HEK293 (cell line): ENCODE measurements around the gene FLNA.

Experiments
- CTCF ChIA-PET: fragments of 350-600 bp; formaldehyde crosslinking; extraction: SDS; loops from one replicate; lab custom pipeline; 2021; ENCODE audit warnings: antibody characterized with exemption; lab: Yijun Ruan, JAX
- POLR2A ChIA-PET: fragments of 300-600 bp; formaldehyde crosslinking; extraction: SDS; loops from one replicate; lab custom pipeline; 2020; ENCODE audit warnings: antibody characterized with exemption, inconsistent platforms; lab: Yijun Ruan, JAX
- H3K27ac ChIP-seq: fragments of 200-500 bp; sonication (Bioruptor generic); 2 replicates; pipeline ENCODE4 v1.5.1; 2014; ENCODE audit warnings: low read depth, low read length, control low read depth, inconsistent platforms; ENCODE audit errors: extremely low read depth
- H3K36me3 ChIP-seq, 2 experiments: fragments of 200-500 bp in 1 of 2; sonication (Bioruptor generic) in 1 of 2; 1 replicate in 1 of 2; 2 replicates in 1 of 2; pipeline ENCODE4 v1.5.1; 2014 to 2017; ENCODE audit warnings: inconsistent platforms in 2 of 2, low read length in 2 of 2; ENCODE audit not compliant: control insufficient read depth in 2 of 2, insufficient read depth in 1 of 2
- H3K4me1 ChIP-seq: fragments of 200-500 bp; sonication (Bioruptor generic); 2 replicates; pipeline ENCODE4 v1.5.1; 2014; ENCODE audit warnings: mild to moderate bottlenecking, low read length, inconsistent platforms; ENCODE audit not compliant: control insufficient read depth, insufficient read depth
- H3K4me3 ChIP-seq: 2 replicates; pipeline ENCODE4 v1.5.1; 2011; ENCODE audit warnings: low read depth, mild to moderate bottlenecking, control low read depth, low read length, moderate library complexity
- H3K9me3 ChIP-seq: fragments of 200-500 bp; sonication (Bioruptor generic); 2 replicates; pipeline ENCODE4 v1.5.1; 2014; ENCODE audit warnings: low read depth, low read length, inconsistent platforms; ENCODE audit not compliant: control insufficient read depth, insufficient read depth
- GLI4 ChIP-seq: fragments of 450-650 bp; formaldehyde crosslinking; IDR thresholded peaks from 2 replicates; pipeline ENCODE4 v1.5.1; 2016; ENCODE audit warnings: missing biosample characterization, missing genetic modification characterization
- IKZF3 ChIP-seq: fragments of 450-650 bp; IDR thresholded peaks from 2 replicates; pipeline ENCODE4 v1.5.0; 2018; ENCODE audit warnings: missing biosample characterization, mild to moderate bottlenecking, missing genetic modification characterization, moderate library complexity
- OSR2 ChIP-seq: fragments of 450-650 bp; formaldehyde crosslinking; IDR thresholded peaks from 2 replicates; pipeline ENCODE4 v1.5.1; 2016; ENCODE audit warnings: missing biosample characterization, missing genetic modification characterization
- OVOL3 ChIP-seq: fragments of 450-650 bp; formaldehyde crosslinking; IDR thresholded peaks from 2 replicates; pipeline ENCODE4 v1.5.1; 2016; ENCODE audit warnings: missing biosample characterization, missing genetic modification characterization
- SCRT2 ChIP-seq: fragments of 450-650 bp; formaldehyde crosslinking; IDR thresholded peaks from 2 replicates; pipeline ENCODE4 v1.5.1; 2016; ENCODE audit warnings: missing biosample characterization, missing genetic modification characterization
- SETDB1 ChIP-seq: IDR thresholded peaks from one replicate; pipeline ENCODE4 v1.6.1; 2017; ENCODE audit warnings: mild to moderate bottlenecking, low read length, moderate library complexity, mixed read lengths; ENCODE audit not compliant: insufficient read length
- SP2 ChIP-seq: fragments of 450-650 bp; formaldehyde crosslinking; IDR thresholded peaks from 2 replicates; pipeline ENCODE4 v1.5.1; 2016; ENCODE audit warnings: missing biosample characterization, missing genetic modification characterization
- ZBTB20 ChIP-seq: fragments of 450-650 bp; formaldehyde crosslinking; IDR thresholded peaks from 2 replicates; pipeline ENCODE4 v1.5.1; 2016; ENCODE audit warnings: missing biosample characterization, missing genetic modification characterization
- ZBTB48 ChIP-seq: fragments of 450-650 bp; formaldehyde crosslinking; IDR thresholded peaks from 2 replicates; pipeline ENCODE4 v1.5.1; 2016; ENCODE audit warnings: missing biosample characterization, missing genetic modification characterization
- ZBTB8A ChIP-seq: fragments of 450-650 bp; formaldehyde crosslinking; IDR thresholded peaks from 2 replicates; pipeline ENCODE4 v1.5.1; 2016; ENCODE audit warnings: missing biosample characterization, missing genetic modification characterization
- ZNF121 ChIP-seq: fragments of 450-650 bp; formaldehyde crosslinking; IDR thresholded peaks from 2 replicates; pipeline ENCODE4 v1.5.1; 2016; ENCODE audit warnings: missing biosample characterization, missing genetic modification characterization
- ZNF132 ChIP-seq: fragments of 450-650 bp; formaldehyde crosslinking; IDR thresholded peaks from 2 replicates; pipeline ENCODE4 v1.5.1; 2017; ENCODE audit warnings: missing biosample characterization, missing genetic modification characterization, borderline replicate concordance
- ZNF138 ChIP-seq: fragments of 450-650 bp; formaldehyde crosslinking; IDR thresholded peaks from 2 replicates; pipeline ENCODE4 v1.5.1; 2016; ENCODE audit warnings: missing biosample characterization, missing genetic modification characterization, borderline replicate concordance
- ZNF157 ChIP-seq: fragments of 450-650 bp; formaldehyde crosslinking; IDR thresholded peaks from 2 replicates; pipeline ENCODE4 v1.5.1; 2016; ENCODE audit warnings: missing biosample characterization, missing genetic modification characterization
- ZNF2 ChIP-seq: fragments of 450-650 bp; formaldehyde crosslinking; IDR thresholded peaks from 2 replicates; pipeline ENCODE4 v1.5.1; 2016; ENCODE audit warnings: missing biosample characterization, missing genetic modification characterization
- ZNF423 ChIP-seq: fragments of 450-650 bp; formaldehyde crosslinking; IDR thresholded peaks from 2 replicates; pipeline ENCODE4 v1.5.1; 2016; ENCODE audit warnings: missing biosample characterization, missing genetic modification characterization
- ZNF514 ChIP-seq: fragments of 450-650 bp; formaldehyde crosslinking; IDR thresholded peaks from 2 replicates; pipeline ENCODE4 v1.5.1; 2016; ENCODE audit warnings: missing biosample characterization, missing genetic modification characterization
- ZNF600 ChIP-seq: fragments of 450-650 bp; formaldehyde crosslinking; IDR thresholded peaks from 2 replicates; pipeline ENCODE4 v1.5.1; 2016; ENCODE audit warnings: missing biosample characterization, missing genetic modification characterization
- TF ChIP-seq, protein P1 (sequence below): sonication (generic); formaldehyde crosslinking; IDR thresholded peaks from 2 replicates; pipeline ENCODE4 v1.8.1; 2022; ENCODE audit warnings: mild to moderate bottlenecking, moderate library complexity, missing genetic modification reagents
- TF ChIP-seq, protein P2 (sequence below): fragments of 450-650 bp; IDR thresholded peaks from 2 replicates; pipeline ENCODE4 v1.5.1; 2018; ENCODE audit warnings: missing biosample characterization, missing genetic modification characterization
- TF ChIP-seq, protein P3 (sequence below): fragments of 450-650 bp; formaldehyde crosslinking; optimal IDR thresholded peaks from 2 replicates; pipeline ENCODE3; 2016; ENCODE audit warnings: missing biosample characterization, mild to moderate bottlenecking, missing genetic modification characterization
- TF ChIP-seq, protein P4 (sequence below): fragments of 450-650 bp; formaldehyde crosslinking; IDR thresholded peaks from 2 replicates; pipeline ENCODE4 v1.5.0; 2017; ENCODE audit warnings: missing biosample characterization, missing genetic modification characterization, borderline replicate concordance
- TF ChIP-seq, protein P5 (sequence below): fragments of 450-650 bp; formaldehyde crosslinking; IDR thresholded peaks from 2 replicates; pipeline ENCODE4 v1.5.1; 2016; ENCODE audit warnings: missing biosample characterization, missing genetic modification characterization
- TF ChIP-seq, protein P6 (sequence below): fragments of 450-650 bp; formaldehyde crosslinking; IDR thresholded peaks from 2 replicates; pipeline ENCODE4 v1.5.1; 2016; ENCODE audit warnings: missing biosample characterization, missing genetic modification characterization

FLNA gene

DNA sequence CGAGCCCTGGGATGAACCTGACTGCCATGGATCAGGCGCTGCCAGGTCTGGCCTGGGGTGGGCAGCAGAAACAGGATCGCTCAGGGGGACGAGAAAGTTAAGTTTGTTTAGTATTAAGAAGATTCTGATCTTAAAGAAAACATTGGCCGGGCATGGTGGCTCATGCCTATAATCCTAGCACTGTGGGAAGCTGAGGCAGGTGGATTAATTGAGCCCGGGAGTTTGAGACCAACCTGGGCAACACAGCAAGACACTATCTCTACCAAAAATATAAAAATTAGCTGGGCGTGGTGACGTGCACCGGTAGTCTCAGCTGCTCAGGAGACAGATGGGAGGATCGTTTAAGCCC lies 696 bp upstream of the FLNA start (continued):
- TF ChIP-seq, protein P1, sequence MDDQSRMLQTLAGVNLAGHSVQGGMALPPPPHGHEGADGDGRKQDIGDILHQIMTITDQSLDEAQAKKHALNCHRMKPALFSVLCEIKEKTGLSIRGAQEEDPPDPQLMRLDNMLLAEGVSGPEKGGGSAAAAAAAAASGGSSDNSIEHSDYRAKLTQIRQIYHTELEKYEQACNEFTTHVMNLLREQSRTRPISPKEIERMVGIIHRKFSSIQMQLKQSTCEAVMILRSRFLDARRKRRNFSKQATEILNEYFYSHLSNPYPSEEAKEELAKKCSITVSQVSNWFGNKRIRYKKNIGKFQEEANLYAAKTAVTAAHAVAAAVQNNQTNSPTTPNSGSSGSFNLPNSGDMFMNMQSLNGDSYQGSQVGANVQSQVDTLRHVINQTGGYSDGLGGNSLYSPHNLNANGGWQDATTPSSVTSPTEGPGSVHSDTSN (CRISPR knock-in tag): no peak
- peak; percentile 7 for TF ChIP-seq ZBTB8A (tag by site-specific recombination)
- peak; percentile 70 for TF ChIP-seq ZBTB20 (tag by site-specific recombination)
- TF ChIP-seq, protein P2, sequence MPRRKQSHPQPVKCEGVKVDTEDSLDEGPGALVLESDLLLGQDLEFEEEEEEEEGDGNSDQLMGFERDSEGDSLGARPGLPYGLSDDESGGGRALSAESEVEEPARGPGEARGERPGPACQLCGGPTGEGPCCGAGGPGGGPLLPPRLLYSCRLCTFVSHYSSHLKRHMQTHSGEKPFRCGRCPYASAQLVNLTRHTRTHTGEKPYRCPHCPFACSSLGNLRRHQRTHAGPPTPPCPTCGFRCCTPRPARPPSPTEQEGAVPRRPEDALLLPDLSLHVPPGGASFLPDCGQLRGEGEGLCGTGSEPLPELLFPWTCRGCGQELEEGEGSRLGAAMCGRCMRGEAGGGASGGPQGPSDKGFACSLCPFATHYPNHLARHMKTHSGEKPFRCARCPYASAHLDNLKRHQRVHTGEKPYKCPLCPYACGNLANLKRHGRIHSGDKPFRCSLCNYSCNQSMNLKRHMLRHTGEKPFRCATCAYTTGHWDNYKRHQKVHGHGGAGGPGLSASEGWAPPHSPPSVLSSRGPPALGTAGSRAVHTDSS (tag by site-specific recombination): no peak
- TF ChIP-seq ZNF157: no peak
- no peak for TF ChIP-seq GLI4 (tag by site-specific recombination)
- TF ChIP-seq ZNF121 (tag by site-specific recombination): peak; percentile 90
- TF ChIP-seq, protein P3, sequence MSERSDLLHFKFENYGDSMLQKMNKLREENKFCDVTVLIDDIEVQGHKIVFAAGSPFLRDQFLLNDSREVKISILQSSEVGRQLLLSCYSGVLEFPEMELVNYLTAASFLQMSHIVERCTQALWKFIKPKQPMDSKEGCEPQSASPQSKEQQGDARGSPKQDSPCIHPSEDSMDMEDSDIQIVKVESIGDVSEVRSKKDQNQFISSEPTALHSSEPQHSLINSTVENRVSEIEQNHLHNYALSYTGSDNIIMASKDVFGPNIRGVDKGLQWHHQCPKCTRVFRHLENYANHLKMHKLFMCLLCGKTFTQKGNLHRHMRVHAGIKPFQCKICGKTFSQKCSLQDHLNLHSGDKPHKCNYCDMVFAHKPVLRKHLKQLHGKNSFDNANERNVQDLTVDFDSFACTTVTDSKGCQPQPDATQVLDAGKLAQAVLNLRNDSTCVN (tag by site-specific recombination): no peak
- TF ChIP-seq, protein P4, sequence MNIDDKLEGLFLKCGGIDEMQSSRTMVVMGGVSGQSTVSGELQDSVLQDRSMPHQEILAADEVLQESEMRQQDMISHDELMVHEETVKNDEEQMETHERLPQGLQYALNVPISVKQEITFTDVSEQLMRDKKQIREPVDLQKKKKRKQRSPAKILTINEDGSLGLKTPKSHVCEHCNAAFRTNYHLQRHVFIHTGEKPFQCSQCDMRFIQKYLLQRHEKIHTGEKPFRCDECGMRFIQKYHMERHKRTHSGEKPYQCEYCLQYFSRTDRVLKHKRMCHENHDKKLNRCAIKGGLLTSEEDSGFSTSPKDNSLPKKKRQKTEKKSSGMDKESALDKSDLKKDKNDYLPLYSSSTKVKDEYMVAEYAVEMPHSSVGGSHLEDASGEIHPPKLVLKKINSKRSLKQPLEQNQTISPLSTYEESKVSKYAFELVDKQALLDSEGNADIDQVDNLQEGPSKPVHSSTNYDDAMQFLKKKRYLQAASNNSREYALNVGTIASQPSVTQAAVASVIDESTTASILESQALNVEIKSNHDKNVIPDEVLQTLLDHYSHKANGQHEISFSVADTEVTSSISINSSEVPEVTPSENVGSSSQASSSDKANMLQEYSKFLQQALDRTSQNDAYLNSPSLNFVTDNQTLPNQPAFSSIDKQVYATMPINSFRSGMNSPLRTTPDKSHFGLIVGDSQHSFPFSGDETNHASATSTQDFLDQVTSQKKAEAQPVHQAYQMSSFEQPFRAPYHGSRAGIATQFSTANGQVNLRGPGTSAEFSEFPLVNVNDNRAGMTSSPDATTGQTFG (tag by site-specific recombination): no peak
- no peak for TF ChIP-seq ZNF138
- no peak for TF ChIP-seq SETDB1
- TF ChIP-seq SCRT2: no peak
- TF ChIP-seq SP2 (tag by site-specific recombination): no peak
- TF ChIP-seq, protein P5, sequence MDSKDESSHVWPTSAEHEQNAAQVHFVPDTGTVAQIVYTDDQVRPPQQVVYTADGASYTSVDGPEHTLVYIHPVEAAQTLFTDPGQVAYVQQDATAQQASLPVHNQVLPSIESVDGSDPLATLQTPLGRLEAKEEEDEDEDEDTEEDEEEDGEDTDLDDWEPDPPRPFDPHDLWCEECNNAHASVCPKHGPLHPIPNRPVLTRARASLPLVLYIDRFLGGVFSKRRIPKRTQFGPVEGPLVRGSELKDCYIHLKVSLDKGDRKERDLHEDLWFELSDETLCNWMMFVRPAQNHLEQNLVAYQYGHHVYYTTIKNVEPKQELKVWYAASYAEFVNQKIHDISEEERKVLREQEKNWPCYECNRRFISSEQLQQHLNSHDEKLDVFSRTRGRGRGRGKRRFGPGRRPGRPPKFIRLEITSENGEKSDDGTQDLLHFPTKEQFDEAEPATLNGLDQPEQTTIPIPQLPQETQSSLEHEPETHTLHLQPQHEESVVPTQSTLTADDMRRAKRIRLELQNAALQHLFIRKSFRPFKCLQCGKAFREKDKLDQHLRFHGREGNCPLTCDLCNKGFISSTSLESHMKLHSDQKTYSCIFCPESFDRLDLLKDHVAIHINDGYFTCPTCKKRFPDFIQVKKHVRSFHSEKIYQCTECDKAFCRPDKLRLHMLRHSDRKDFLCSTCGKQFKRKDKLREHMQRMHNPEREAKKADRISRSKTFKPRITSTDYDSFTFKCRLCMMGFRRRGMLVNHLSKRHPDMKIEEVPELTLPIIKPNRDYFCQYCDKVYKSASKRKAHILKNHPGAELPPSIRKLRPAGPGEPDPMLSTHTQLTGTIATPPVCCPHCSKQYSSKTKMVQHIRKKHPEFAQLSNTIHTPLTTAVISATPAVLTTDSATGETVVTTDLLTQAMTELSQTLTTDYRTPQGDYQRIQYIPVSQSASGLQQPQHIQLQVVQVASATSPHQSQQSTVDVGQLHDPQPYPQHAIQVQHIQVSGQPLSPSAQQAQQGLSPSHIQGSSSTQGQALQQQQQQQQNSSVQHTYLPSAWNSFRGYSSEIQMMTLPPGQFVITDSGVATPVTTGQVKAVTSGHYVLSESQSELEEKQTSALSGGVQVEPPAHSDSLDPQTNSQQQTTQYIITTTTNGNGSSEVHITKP (tag by site-specific recombination): peak; percentile 32; the same call in 1 of the 2 replicates

DNA sequence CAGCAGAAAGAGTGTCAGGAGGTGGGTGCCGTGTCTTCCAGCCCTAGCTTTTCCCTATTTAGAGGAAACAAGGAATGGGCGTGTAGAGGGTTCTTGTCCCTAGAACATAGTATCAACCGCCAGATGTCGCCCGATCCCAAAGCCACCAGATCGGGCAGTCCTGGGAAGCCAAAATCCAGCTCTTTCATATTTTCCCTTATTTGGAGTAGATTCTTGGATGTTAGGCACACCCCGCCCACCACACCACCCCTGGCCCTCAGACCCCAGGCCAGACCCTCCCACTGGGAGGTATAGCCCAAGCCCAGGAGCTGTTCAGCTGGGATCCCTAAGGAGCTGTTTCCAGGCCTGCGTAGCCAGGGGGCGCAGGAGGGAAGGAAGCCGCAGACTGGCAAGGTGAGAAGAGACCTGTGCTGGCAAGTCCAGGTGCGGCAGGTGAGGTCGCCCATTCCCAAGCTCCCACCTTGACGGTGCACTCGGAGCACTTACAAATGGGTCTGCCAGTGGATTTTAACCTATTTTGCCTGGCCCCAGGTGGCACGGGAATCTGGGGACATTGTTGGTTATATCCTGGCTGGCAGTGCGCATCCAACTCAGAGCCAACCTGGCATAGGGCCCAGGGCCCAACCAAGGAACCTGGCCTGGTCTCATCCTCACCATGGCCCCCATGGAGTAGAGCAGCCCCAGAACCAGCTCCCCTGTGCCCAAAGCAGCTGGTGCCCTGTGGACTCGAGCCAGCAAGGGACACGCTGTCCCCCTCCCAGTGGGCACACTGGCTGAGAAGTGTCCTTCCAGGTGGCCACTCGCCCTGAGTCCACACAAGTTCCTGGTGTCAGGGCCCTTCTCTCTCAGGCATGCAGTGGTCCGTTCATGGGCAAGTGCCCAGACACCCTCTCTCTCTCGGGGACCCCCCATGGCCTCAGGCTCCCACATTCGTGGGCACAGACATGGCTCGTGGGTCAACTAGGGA lies 811 bp downstream of the FLNA start:
- Histone ChIP-seq H3K4me1 (peaks cover 18% of the 10 kb centered on the region), H3K27ac (peak overlapping the region; percentile 55), H3K4me3 (peak overlapping the region; percentile 42), H3K9me3 (no peaks in the 10 kb centered on the region), H3K36me3 (peaks cover 0 to 11% of the 10 kb centered on the region in 2 experiments; a peak in 1 of 3 replicates)
- ChIA-PET POLR2A (interaction anchor here (0.8 to 2.4 kb wide), 11 partner anchors 8 to 168 kb away, joined by 3 to 19 read pairs (median 4); partner anchors contain the start of genes DNASE1L1, LAGE3, RPL10 and SLC10A3), CTCF (interaction anchor here (0.6 to 3.8 kb wide), 23 partner anchors 9 to 360 kb away, joined by 3 to 29 read pairs (median 3); partner anchors contain the start of gene UBL4A)
- peak; percentile 80 for TF ChIP-seq IKZF3
- TF ChIP-seq, protein P6, sequence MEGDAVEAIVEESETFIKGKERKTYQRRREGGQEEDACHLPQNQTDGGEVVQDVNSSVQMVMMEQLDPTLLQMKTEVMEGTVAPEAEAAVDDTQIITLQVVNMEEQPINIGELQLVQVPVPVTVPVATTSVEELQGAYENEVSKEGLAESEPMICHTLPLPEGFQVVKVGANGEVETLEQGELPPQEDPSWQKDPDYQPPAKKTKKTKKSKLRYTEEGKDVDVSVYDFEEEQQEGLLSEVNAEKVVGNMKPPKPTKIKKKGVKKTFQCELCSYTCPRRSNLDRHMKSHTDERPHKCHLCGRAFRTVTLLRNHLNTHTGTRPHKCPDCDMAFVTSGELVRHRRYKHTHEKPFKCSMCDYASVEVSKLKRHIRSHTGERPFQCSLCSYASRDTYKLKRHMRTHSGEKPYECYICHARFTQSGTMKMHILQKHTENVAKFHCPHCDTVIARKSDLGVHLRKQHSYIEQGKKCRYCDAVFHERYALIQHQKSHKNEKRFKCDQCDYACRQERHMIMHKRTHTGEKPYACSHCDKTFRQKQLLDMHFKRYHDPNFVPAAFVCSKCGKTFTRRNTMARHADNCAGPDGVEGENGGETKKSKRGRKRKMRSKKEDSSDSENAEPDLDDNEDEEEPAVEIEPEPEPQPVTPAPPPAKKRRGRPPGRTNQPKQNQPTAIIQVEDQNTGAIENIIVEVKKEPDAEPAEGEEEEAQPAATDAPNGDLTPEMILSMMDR: peak; percentile 45; the same call in 1 of the 2 replicates
- peak; percentile 49; the same call in 1 of the 2 replicates for TF ChIP-seq ZBTB48 (tag by site-specific recombination)
- TF ChIP-seq ZNF600 (tag by site-specific recombination): peak; percentile 31; the same call in 1 of the 2 replicates
- TF ChIP-seq ZNF2 (tag by site-specific recombination): 0 out of 2 replicates have a peak, but pooled peaks have one; percentile 17
- TF ChIP-seq ZNF423 (tag by site-specific recombination): peak; percentile 63; the same call in 1 of the 2 replicates
- no peak for TF ChIP-seq ZNF514
- TF ChIP-seq ZNF132 (tag by site-specific recombination): no peak
- TF ChIP-seq OVOL3 (tag by site-specific recombination): no peak
- TF ChIP-seq OSR2 (tag by site-specific recombination): peak; percentile 33
